Fibroblast of pulmonary artery (primary cell): Measurements from ENCODE around the gene BSND.

ENCODE experiments used
- DNase-seq: peaks from one replicate; pipeline ENCODE4 v3.0.0-alpha.2; 2010; ENCODE audit warnings: low read depth
- H3K4me3 ChIP-seq: replicated peaks from 2 replicates; pipeline ENCODE4 v1.5.1; 2011; ENCODE audit warnings: low read depth, mild to moderate bottlenecking, control low read depth, low read length, moderate library complexity
- TF ChIP-seq, protein P1 (sequence below): IDR thresholded peaks from 2 replicates; pipeline ENCODE4 v1.5.1; 2011; ENCODE audit warnings: mild to moderate bottlenecking, control low read depth, low read length, inconsistent platforms; ENCODE audit errors: missing control alignments

Gene BSND

DNA sequence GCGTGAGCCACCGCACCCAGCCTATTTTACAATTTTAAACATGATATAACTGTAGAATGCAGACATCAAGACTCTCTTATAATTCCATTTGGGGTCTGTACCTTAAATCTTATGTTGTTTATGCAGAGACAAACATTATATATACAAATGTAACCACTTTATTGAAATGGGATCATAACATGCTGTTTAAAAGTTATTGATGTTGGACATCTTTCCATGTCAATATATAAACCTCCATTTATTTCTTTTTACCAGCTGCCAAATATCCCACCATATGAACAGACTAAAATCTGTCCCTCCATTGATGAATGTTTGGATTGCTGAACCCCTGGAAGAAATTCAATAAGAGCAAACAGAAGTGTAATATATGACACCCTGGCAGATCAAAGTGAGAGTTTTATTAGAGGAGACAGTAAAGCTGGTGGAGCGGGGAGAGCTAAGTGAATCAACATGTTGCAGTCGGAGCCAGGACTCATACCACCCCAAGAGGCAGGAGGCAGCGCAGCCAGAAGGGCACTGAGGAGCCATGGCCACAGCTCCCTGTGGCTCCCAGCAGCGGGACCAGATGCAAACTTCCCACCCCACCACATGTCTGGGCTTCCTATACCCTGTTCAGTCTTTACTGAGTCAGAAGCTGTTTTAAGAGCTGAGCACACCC is 35.9 kb downstream of the BSND start:
- TF ChIP-seq, protein P1, sequence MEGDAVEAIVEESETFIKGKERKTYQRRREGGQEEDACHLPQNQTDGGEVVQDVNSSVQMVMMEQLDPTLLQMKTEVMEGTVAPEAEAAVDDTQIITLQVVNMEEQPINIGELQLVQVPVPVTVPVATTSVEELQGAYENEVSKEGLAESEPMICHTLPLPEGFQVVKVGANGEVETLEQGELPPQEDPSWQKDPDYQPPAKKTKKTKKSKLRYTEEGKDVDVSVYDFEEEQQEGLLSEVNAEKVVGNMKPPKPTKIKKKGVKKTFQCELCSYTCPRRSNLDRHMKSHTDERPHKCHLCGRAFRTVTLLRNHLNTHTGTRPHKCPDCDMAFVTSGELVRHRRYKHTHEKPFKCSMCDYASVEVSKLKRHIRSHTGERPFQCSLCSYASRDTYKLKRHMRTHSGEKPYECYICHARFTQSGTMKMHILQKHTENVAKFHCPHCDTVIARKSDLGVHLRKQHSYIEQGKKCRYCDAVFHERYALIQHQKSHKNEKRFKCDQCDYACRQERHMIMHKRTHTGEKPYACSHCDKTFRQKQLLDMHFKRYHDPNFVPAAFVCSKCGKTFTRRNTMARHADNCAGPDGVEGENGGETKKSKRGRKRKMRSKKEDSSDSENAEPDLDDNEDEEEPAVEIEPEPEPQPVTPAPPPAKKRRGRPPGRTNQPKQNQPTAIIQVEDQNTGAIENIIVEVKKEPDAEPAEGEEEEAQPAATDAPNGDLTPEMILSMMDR, result no peak
- H3K4me3 ChIP-seq, result no peak overlapping the region
- no peak for DNase-seq

DNA sequence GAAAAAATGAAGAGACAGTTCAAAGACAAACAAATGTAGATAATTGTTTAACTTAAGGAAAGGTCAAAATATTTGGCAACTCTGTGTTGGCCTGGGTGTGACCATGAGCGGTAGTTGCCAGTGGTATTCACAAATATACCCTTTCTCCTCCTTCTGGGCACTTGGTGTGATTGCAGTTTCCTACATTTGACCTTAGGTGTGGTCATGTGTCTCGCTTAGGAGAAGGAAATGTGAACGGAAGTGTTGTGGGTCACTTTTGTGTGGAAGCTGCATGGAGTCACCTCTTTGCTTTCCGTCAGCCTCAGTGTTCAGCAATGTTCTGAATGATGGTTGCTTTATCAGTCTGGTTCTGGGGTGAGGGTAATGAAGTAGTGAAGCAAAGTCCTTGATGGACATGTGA is 37.2 kb downstream of the BSND start:
- TF ChIP-seq, protein P1, result no peak
- DNase-seq, result no peak
- H3K4me3 ChIP-seq, result no peak overlapping the region

DNA sequence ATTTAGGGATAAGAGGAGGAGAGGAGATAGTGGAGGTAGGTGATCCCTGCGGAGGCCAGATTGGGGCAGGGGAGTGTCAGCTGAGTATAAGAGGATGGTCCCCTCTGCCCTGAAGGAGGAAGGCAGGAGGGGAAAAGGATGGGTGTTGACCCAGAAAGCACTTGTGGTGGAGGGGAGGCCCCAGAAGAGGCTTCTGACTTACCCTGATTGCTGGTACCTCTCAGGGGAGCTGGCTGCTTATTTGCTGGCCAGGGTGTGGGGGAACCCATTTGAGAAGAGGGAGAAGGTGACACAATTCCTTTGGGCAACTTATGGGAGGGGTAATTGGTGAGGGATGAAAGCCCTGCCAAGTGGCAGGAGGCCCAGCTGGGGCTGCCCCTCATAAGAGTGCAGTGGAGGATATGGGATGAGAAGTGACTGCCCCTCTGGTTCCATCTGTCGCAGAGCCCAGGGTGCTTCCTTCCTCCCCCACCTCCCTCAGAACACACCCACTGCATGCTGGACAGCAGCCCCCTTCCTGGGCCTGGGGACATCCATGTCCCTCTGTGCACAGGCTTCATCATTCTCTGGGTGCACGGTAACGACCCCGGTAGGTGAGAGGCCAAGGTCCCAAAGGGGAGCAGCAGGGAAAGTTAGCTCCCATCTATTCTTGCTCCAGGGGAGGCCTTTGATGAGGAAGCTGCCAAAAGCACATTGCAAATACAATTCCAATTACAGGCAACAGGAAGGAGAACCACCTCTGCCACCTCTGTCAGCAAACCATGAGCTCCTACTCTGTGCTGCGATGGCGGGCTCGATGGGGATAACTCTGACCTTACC is 39.2 kb downstream of the BSND start:
- TF ChIP-seq, protein P1, result no peak

DNA sequence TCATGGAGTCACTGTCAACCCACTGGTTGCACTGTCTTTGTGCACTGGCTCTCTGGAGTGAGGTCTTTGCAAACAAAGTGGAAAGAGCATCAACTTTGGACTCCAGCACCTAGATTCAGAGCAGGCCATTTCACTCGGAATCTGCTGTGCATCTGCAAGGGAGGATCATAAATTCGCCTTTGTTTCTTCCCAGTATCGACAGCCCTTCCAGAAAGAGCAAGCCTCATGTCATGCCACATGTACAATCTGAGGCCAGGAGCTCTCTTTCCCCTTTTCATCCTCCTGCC is 39.8 kb downstream of the BSND start:
- TF ChIP-seq, protein P1, result no peak
- no peak for DNase-seq
- no peak overlapping the region for H3K4me3 ChIP-seq

More for the DNA sequence above, 39.2 kb downstream of the BSND start:
- no peak overlapping the region for H3K4me3 ChIP-seq
- DNase-seq, result no peak

DNA sequence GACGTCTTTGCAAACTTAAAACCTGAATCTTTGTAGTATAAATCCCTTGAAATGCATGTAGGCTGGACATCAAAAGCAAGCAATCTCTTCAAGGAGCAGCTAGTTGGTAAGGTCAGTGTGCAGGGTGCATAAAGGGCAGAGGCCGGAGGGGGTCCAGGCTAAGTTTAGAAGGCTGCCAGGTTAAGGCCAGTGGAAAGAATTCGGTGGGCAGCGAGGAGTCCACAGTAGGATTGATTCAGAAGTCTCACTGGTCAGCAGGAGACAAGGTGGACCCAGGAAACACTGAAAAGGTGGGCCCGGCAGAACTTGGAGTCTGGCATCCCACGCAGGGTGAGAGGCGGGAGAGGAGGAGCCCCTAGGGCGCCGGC is 40.2 kb downstream of the BSND start:
- H3K4me3 ChIP-seq, result no peak overlapping the region
- TF ChIP-seq, protein P1, result no peak
- DNase-seq, result no peak

DNA sequence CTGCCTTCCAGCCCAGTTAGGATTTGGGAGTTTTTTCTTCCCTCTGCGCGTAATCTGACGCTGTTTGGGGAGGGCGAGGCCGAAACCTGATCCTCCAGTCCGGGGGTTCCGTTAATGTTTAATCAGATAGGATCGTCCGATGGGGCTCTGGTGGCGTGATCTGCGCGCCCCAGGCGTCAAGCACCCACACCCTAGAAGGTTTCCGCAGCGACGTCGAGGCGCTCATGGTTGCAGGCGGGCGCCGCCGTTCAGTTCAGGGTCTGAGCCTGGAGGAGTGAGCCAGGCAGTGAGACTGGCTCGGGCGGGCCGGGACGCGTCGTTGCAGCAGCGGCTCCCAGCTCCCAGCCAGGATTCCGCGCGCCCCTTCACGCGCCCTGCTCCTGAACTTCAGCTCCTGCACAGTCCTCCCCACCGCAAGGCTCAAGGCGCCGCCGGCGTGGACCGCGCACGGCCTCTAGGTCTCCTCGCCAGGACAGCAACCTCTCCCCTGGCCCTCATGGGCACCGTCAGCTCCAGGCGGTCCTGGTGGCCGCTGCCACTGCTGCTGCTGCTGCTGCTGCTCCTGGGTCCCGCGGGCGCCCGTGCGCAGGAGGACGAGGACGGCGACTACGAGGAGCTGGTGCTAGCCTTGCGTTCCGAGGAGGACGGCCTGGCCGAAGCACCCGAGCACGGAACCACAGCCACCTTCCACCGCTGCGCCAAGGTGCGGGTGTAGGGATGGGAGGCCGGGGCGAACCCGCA is 40.8 kb downstream of the BSND start, which contains the start of gene PCSK9:
PCSK9 (plus strand) TSS at position 207 of the 741 bp plus-strand sequence; CDS start at position 497, 290 bp downstream.
- H3K4me3 ChIP-seq, result no peak within 1 kb of the TSS
- TF ChIP-seq, protein P1, result no peak
- peak; percentile 11 for DNase-seq
